ENCODE results near the gene WWC2. TPM values are rescaled to one million over a fixed set of nuclear protein-coding genes. Genes with fewer than 3 reads are reported as not detected.

WWC2 gene
- total RNA-seq, 2 experiments from 2014 or later, result not detected

GRCh38 chr4:183256343-183256742 is 157.3 kb downstream of the WWC2 start:
- H3K27ac ChIP-seq (ENCODE audit: low read depth, low read length, poor library complexity, severe bottlenecking), result no peak overlapping the region
- no peak overlapping the region for H2AFZ ChIP-seq (ENCODE audit: low read length)
- no peaks in the 10 kb centered on the region for H3K36me3 ChIP-seq (ENCODE audit: insufficient read depth, low read length)
- BruUV-seq (replicated peaks), result no TSS peak
- TF ChIP-seq EZH2phosphoT487 (IDR thresholded peaks at IDR 0.05; ENCODE audit: borderline replicate concordance, low read depth, low read length), result no peak
- no peak for TF ChIP-seq CTCF (conservative IDR thresholded peaks at IDR 0.05; ENCODE audit: low read length)
- no peaks in the 10 kb centered on the region for H3K79me2 ChIP-seq (ENCODE audit: insufficient read depth, low read depth, low read length)
- H3K9me2 ChIP-seq (ENCODE audit: insufficient read depth, low read length), result no peaks in the 10 kb centered on the region
- DNase-seq (ENCODE audit: low spot score), result no peak
- no peaks in the 10 kb centered on the region for H4K20me1 ChIP-seq (ENCODE audit: insufficient read depth, low read length)
- no peaks in the 10 kb centered on the region for H3K9me3 ChIP-seq (ENCODE audit: low read length)
- H3K4me1 ChIP-seq (ENCODE audit: insufficient read depth, low read length, poor library complexity, severe bottlenecking), result no peaks in the 10 kb centered on the region
- CTCF ChIA-PET (ENCODE audit: unreplicated experiment), result interaction anchor here (0.6 kb wide), 1 partner anchor 323 kb away, joined by 5 read pairs; no protein-coding TSS in a partner anchor
- POLR2A ChIA-PET, result interaction anchor here (0.7 kb wide), 1 partner anchor 628 kb away, joined by 5 read pairs; no protein-coding TSS in a partner anchor
- no peak overlapping the region for H3K4me2 ChIP-seq (ENCODE audit: low read length)
- no peak overlapping the region for H3K4me3 ChIP-seq (ENCODE audit: low read depth, low read length, poor library complexity, severe bottlenecking)
- intact Hi-C loops (cut with micrococcal nuclease; ENCODE audit: unreplicated experiment), result no loop called here

DNA sequence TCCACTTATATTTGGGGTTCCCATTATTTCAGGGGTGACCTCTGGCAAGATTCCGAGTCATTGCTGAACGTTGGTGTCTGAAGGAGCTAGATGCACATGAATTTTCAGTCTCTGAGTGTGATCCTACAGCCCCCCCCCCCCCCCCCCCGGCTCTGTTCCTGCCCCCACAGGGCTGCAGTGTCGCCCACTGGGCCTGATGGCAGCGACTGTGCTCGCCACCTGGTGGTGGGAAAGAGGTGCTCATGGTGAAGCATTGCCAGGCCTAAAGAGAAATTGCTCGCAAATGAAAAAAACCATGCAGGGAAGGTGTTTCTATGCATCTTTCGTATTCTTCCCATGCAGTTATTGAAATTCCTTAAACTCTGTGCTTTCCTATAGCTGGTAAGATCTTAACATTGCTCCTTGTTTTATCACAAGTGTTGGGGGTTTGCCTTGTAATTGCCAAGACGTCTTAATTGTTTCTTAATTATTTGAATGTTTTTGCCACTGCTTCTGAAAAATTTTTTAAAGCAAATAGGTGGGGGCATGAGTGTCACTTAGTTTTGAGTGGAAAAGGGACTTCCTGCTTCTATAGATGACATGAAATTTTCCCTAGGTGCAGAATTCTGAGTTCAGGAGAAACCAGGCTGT is 157.8 kb downstream of the WWC2 start:
- DNase-seq (ENCODE audit: low spot score), result peak; percentile 35
- BruUV-seq (replicated peaks), result no TSS peak
- intact Hi-C loops (cut with micrococcal nuclease; ENCODE audit: unreplicated experiment), result no loop called here
- Histone ChIP-seq H4K20me1 (ENCODE audit: insufficient read depth, low read length) (no peaks in the 10 kb centered on the region), H3K4me2 (ENCODE audit: low read length) (no peak overlapping the region), H3K36me3 (ENCODE audit: insufficient read depth, low read length) (no peaks in the 10 kb centered on the region), H3K27ac (ENCODE audit: low read depth, low read length, poor library complexity, severe bottlenecking) (no peak overlapping the region), H3K9me3 (ENCODE audit: low read length) (no peaks in the 10 kb centered on the region), H3K79me2 (ENCODE audit: insufficient read depth, low read depth, low read length) (no peaks in the 10 kb centered on the region), H3K9me2 (ENCODE audit: insufficient read depth, low read length) (no peaks in the 10 kb centered on the region), H2AFZ (ENCODE audit: low read length) (no peak overlapping the region), H3K4me1 (ENCODE audit: insufficient read depth, low read length, poor library complexity, severe bottlenecking) (no peaks in the 10 kb centered on the region), H3K4me3 (ENCODE audit: low read depth, low read length, poor library complexity, severe bottlenecking) (no peak overlapping the region)
- POLR2A ChIA-PET, result no interaction called here
- peak; percentile 71 for TF ChIP-seq CTCF (conservative IDR thresholded peaks at IDR 0.05; ENCODE audit: low read length)
- no peak for TF ChIP-seq EZH2phosphoT487 (IDR thresholded peaks at IDR 0.05; ENCODE audit: borderline replicate concordance, low read depth, low read length)
- CTCF ChIA-PET (ENCODE audit: unreplicated experiment), result interaction anchor here (0.6 kb wide), 1 partner anchor 324 kb away, joined by 5 read pairs; no protein-coding TSS in a partner anchor

DNA sequence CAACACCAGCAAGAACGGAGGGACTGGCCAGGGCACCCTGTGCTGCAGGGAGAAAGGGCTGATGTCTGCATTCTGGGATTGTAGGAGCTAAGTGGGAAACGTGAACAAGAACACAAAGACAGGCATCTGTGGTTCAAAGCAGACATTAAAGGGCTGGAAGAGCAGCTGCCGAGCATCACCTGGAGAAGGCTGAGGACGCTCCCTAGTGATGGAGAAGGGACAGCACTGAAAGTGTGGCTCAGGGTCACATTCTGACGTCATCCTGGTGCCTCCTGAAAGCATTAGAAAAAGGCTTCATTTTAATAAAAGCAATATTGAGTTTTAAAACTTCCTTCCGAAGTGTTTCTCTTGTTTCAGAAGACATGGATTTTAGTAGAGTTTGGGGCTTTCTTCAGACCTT is 158.8 kb downstream of the WWC2 start:
- Histone ChIP-seq H3K4me2 (ENCODE audit: low read length) (no peak overlapping the region), H3K4me3 (ENCODE audit: low read depth, low read length, poor library complexity, severe bottlenecking) (no peak overlapping the region), H3K9me2 (ENCODE audit: insufficient read depth, low read length) (no peaks in the 10 kb centered on the region), H2AFZ (ENCODE audit: low read length) (no peak overlapping the region), H3K9me3 (ENCODE audit: low read length) (no peaks in the 10 kb centered on the region), H3K79me2 (ENCODE audit: insufficient read depth, low read depth, low read length) (no peaks in the 10 kb centered on the region), H3K4me1 (ENCODE audit: insufficient read depth, low read length, poor library complexity, severe bottlenecking) (no peaks in the 10 kb centered on the region), H4K20me1 (ENCODE audit: insufficient read depth, low read length) (no peaks in the 10 kb centered on the region), H3K36me3 (ENCODE audit: insufficient read depth, low read length) (no peaks in the 10 kb centered on the region), H3K27ac (ENCODE audit: low read depth, low read length, poor library complexity, severe bottlenecking) (no peak overlapping the region)
- BruUV-seq (replicated peaks), result no TSS peak
- POLR2A ChIA-PET, result no interaction called here
- intact Hi-C loops (cut with micrococcal nuclease; ENCODE audit: unreplicated experiment), result no loop called here
- CTCF ChIA-PET (ENCODE audit: unreplicated experiment), result no interaction called here
- no peak for DNase-seq (ENCODE audit: low spot score)
- TF ChIP-seq CTCF (conservative IDR thresholded peaks at IDR 0.05; ENCODE audit: low read length), result no peak
- TF ChIP-seq EZH2phosphoT487 (IDR thresholded peaks at IDR 0.05; ENCODE audit: borderline replicate concordance, low read depth, low read length), result no peak
